Measurements from ENCODE around the gene TRIM5. TPM values are rescaled to one million over a fixed set of nuclear protein-coding genes. Genes with fewer than 3 reads are reported as not detected.

TRIM5 gene
- total RNA-seq, 1 experiment from 2014 or later: 21.5 TPM

- Histone ChIP-seq H2BK12ac (ENCODE audit: insufficient read length, low read depth, low read length) (no peak overlapping the region), H3K27ac (ENCODE audit: insufficient read length, low read depth, low read length) (no peak overlapping the region), H3K79me2 (ENCODE audit: insufficient read depth, low read length) (no peaks in the 10 kb centered on the region), H4K20me1 (ENCODE audit: control insufficient read depth, insufficient read depth, insufficient read length) (no peaks in the 10 kb centered on the region), H3K9me3 (ENCODE audit: control insufficient read depth, low read depth, low read length) (no peaks in the 10 kb centered on the region), H3T11ph (ENCODE audit: low read length) (no peak overlapping the region), H2BK5ac (ENCODE audit: insufficient read length, low read length) (no peak overlapping the region), H4K91ac (ENCODE audit: insufficient read length, low read depth, low read length) (no peak overlapping the region), H3K4ac (ENCODE audit: low read depth, low read length) (no peak overlapping the region), H3K23me2 (ENCODE audit: insufficient read length, low read depth, low read length, poor library complexity, severe bottlenecking) (no peaks in the 10 kb centered on the region), H2BK20ac (ENCODE audit: low read depth, low read length, poor library complexity, severe bottlenecking) (no peak overlapping the region), H4K8ac (replicated peaks; ENCODE audit: insufficient read length, low read depth, low read length) (no peak overlapping the region), H3K79me1 (ENCODE audit: insufficient read depth, low read depth, low read length, poor library complexity, severe bottlenecking) (no peaks in the 10 kb centered on the region), H2BK15ac (ENCODE audit: low read depth, low read length) (no peak overlapping the region), H3K18ac (ENCODE audit: insufficient read length, low read depth, low read length) (no peak overlapping the region), H2AFZ (ENCODE audit: low read length) (no peak overlapping the region), H3K4me1 (ENCODE audit: insufficient read depth, low read length) (no peaks in the 10 kb centered on the region), H3K23ac (ENCODE audit: insufficient read length, low read depth, low read length) (no peak overlapping the region), H2BK120ac (ENCODE audit: low read depth, low read length, poor library complexity, severe bottlenecking) (no peak overlapping the region), H3K14ac (ENCODE audit: insufficient read depth, low read length) (no peak overlapping the region), H3K27me3 (ENCODE audit: insufficient read depth, low read length) (no peaks in the 10 kb centered on the region), H3K4me2 (ENCODE audit: insufficient read depth, insufficient read length, low read length) (no peak overlapping the region), H2AK5ac (ENCODE audit: insufficient read length, low read length) (no peak overlapping the region), H3K56ac (ENCODE audit: insufficient read length, low read depth, low read length) (no peak overlapping the region), H4K5ac (ENCODE audit: insufficient read length, low read depth, low read length) (no peak overlapping the region), H3K9ac (ENCODE audit: extremely low read depth, insufficient read length, low read length) (no peak overlapping the region)
- H3K9me3 Mint-ChIP-seq: no peaks in the 10 kb centered on the region; a peak in 1 of 5 replicates
- WGBS (ENCODE audit: extremely low coverage, insufficient read length, low lambda C conversion rate): no CpG with 5 or more reads among the region's 2 CpGs
- peaks cover 0 to 73% (median 41%) of the 10 kb centered on the region in 3 experiments; a peak in 4 of 7 replicates for H3K36me3 Mint-ChIP-seq (ENCODE audit: insufficient read depth in 1 of 3, low read depth in 3 of 3)
- no peaks in the 10 kb centered on the region for H3K27me3 Mint-ChIP-seq (ENCODE audit: low read depth)
- no peaks in the 10 kb centered on the region for H3K4me1 Mint-ChIP-seq
- no peak overlapping the region for H3K27ac Mint-ChIP-seq
- DNase-seq: no peak
- TF ChIP-seq, protein P1, sequence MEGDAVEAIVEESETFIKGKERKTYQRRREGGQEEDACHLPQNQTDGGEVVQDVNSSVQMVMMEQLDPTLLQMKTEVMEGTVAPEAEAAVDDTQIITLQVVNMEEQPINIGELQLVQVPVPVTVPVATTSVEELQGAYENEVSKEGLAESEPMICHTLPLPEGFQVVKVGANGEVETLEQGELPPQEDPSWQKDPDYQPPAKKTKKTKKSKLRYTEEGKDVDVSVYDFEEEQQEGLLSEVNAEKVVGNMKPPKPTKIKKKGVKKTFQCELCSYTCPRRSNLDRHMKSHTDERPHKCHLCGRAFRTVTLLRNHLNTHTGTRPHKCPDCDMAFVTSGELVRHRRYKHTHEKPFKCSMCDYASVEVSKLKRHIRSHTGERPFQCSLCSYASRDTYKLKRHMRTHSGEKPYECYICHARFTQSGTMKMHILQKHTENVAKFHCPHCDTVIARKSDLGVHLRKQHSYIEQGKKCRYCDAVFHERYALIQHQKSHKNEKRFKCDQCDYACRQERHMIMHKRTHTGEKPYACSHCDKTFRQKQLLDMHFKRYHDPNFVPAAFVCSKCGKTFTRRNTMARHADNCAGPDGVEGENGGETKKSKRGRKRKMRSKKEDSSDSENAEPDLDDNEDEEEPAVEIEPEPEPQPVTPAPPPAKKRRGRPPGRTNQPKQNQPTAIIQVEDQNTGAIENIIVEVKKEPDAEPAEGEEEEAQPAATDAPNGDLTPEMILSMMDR (conservative IDR thresholded peaks at IDR 0.05): no peak
- H3K4me3 Mint-ChIP-seq: no peak overlapping the region
Measured at GRCh38 chr11:5703741-5704536, 19.1 kb upstream of the TRIM5 start.
